GM12872 (cell line): ENCODE results near the gene PRMT9.

Experiments
- CTCF ChIP-seq: IDR thresholded peaks from 3 replicates; pipeline ENCODE4 v1.5.1; 2011; ENCODE audit warnings: low read depth, mild to moderate bottlenecking, low read length, moderate library complexity; ENCODE audit not compliant: insufficient read depth

Gene PRMT9

GRCh38 chr4:147683717-147684700, at the start of gene PRMT9:
PRMT9 (minus strand) TSS chr4:147684163; CDS start chr4:147683987, 176 bp downstream.
- TF ChIP-seq CTCF = no peak

GRCh38 chr4:147732518-147733235, 48.7 kb upstream of the PRMT9 start:
- no peak for TF ChIP-seq CTCF

GRCh38 chr4:147731580-147732517, 47.9 kb upstream of the PRMT9 start, which contains the start of gene ARHGAP10:
ARHGAP10 (plus strand) TSS chr4:147732088; CDS start chr4:147732302, 214 bp downstream.
- TF ChIP-seq CTCF = 0 out of 3 replicates have a peak, but pooled peaks have one; percentile 10

- TF ChIP-seq CTCF = no peak
These were observed 46.4 kb upstream of the PRMT9 start for GRCh38 chr4:147730333-147730732.

GRCh38 chr4:147727476-147728028, 43.6 kb upstream of the PRMT9 start:
- TF ChIP-seq CTCF = no peak

- TF ChIP-seq CTCF = no peak
These were observed 41.7 kb upstream of the PRMT9 start for GRCh38 chr4:147725673-147726072.
